Tibial artery (tissue), 4 donors: ENCODE data around the gene WDR91.

Experiments
- DNase-seq, 2 donors: peaks; one replicate each; pipeline ENCODE4 v3.0.0-alpha.2; 2019
- H3K27ac ChIP-seq, 2 donors: fragments of 200-600 bp; sonication (generic) in 1 of 2; 1 replicate in 1 of 2; 2 replicates in 1 of 2; pipeline ENCODE4 v1.5.1; 2018 to 2019; ENCODE audit warnings: mild to moderate bottlenecking in 1 of 2
- H3K27me3 ChIP-seq, 2 donors: fragments of 200-600 bp; sonication (generic) in 1 of 2; one replicate each; pipeline versions ENCODE4 v1.5.1 to v1.6.0; 2016 to 2019
- H3K36me3 ChIP-seq, 3 donors: fragments of 200-600 bp; sonication (generic) in 2 of 3; one replicate each; pipeline ENCODE4 v1.5.1; 2016 to 2019; ENCODE audit warnings: mild to moderate bottlenecking in 2 of 3
- H3K4me1 ChIP-seq, 4 donors: fragments of 200-600 bp; sonication (generic) in 2 of 4; 1 replicate in 3 of 4; 2 replicates in 1 of 4; pipeline ENCODE4 v1.5.1; 2016 to 2019
- H3K4me3 ChIP-seq, 2 donors: fragments of 200-600 bp; sonication (generic) in 1 of 2; 1 replicate in 1 of 2; 2 replicates in 1 of 2; pipeline ENCODE4 v1.5.1; 2018 to 2019; ENCODE audit warnings: mild to moderate bottlenecking in 2 of 2
- H3K9me3 ChIP-seq, 3 donors: fragments of 200-600 bp; sonication (generic) in 1 of 3; one replicate each; pipeline ENCODE4 v1.5.1; 2016 to 2019
- CTCF ChIP-seq, 2 experiments: fragments of 200-600 bp in 1 of 2; fragments of 450-650 bp in 1 of 2; IDR thresholded peaks; one replicate each; pipeline ENCODE4 v1.5.1; 2017 to 2019; ENCODE audit warnings: antibody characterized with exemption in 2 of 2, mild to moderate bottlenecking in 1 of 2, moderate library complexity in 1 of 2
- intact Hi-C: fragments of 100-400 bp; cut with DNase I; formaldehyde crosslinking; loops from one replicate; pipeline ENCODE4 v1.15.0; 2023; ENCODE audit warnings: low total_unique reads

WDR91 gene

GRCh38 chr7:135156290-135156689, 55.0 kb downstream of the WDR91 start:
- no peak for DNase-seq
- TF ChIP-seq CTCF (IDR thresholded peaks at IDR 0.05), result no peak
- intact Hi-C loops, result no loop called here
- Histone ChIP-seq H3K4me3 (no peak overlapping the region), H3K4me1 (peaks cover 0 to 37% (median 17%) of the 10 kb centered on the region in 4 donors), H3K27ac (no peak overlapping the region), H3K36me3 (peaks cover 0 to 21% (median 0%) of the 10 kb centered on the region in 3 donors), H3K27me3 (no peaks in the 10 kb centered on the region), H3K9me3 (peaks cover 0 to 14% (median 7%) of the 10 kb centered on the region in 3 donors)

- peaks cover 0 to 21% (median 0%) of the 10 kb centered on the region in 3 donors for H3K36me3 ChIP-seq
- no peak overlapping the region for H3K27ac ChIP-seq
- H3K9me3 ChIP-seq, result peaks cover 0 to 14% (median 7%) of the 10 kb centered on the region in 3 donors
- intact Hi-C loops, result no loop called here
- H3K27me3 ChIP-seq, result no peaks in the 10 kb centered on the region
- peaks cover 0 to 39% (median 7%) of the 10 kb centered on the region in 4 donors for H3K4me1 ChIP-seq
- no peak for DNase-seq
- TF ChIP-seq CTCF (IDR thresholded peaks at IDR 0.05), result no peak
- no peak overlapping the region for H3K4me3 ChIP-seq
Measured at GRCh38 chr7:135154734-135155133, 56.6 kb downstream of the WDR91 start.

GRCh38 chr7:135152442-135152841, 58.9 kb downstream of the WDR91 start:
- H3K4me1 ChIP-seq, result peaks cover 0 to 31% (median 6%) of the 10 kb centered on the region in 4 donors
- H3K36me3 ChIP-seq, result peaks cover 0 to 15% (median 0%) of the 10 kb centered on the region in 3 donors
- H3K27me3 ChIP-seq, result no peaks in the 10 kb centered on the region
- no peak for TF ChIP-seq CTCF (IDR thresholded peaks at IDR 0.05)
- H3K27ac ChIP-seq, result no peak overlapping the region
- intact Hi-C loops, result no loop called here
- H3K9me3 ChIP-seq, result peaks cover 0 to 14% (median 7%) of the 10 kb centered on the region in 3 donors
- H3K4me3 ChIP-seq, result no peak overlapping the region
- DNase-seq, result no peak

GRCh38 chr7:135151533-135151932, 59.8 kb downstream of the WDR91 start:
- no peaks in the 10 kb centered on the region for H3K27me3 ChIP-seq
- no peak for DNase-seq
- H3K4me3 ChIP-seq, result no peak overlapping the region
- intact Hi-C loops, result no loop called here
- H3K27ac ChIP-seq, result no peak overlapping the region
- peaks cover 0 to 9% (median 7%) of the 10 kb centered on the region in 3 donors for H3K9me3 ChIP-seq
- TF ChIP-seq CTCF (IDR thresholded peaks at IDR 0.05), result no peak
- H3K36me3 ChIP-seq, result peaks cover 0 to 11% (median 0%) of the 10 kb centered on the region in 3 donors
- H3K4me1 ChIP-seq, result peaks cover 0 to 38% (median 10%) of the 10 kb centered on the region in 4 donors

- TF ChIP-seq CTCF (IDR thresholded peaks at IDR 0.05), result no peak
- peaks cover 0 to 11% (median 0%) of the 10 kb centered on the region in 3 donors for H3K36me3 ChIP-seq
- DNase-seq, result no peak
- H3K4me1 ChIP-seq, result peaks cover 0 to 42% (median 12%) of the 10 kb centered on the region in 4 donors
- no peak overlapping the region for H3K4me3 ChIP-seq
- intact Hi-C loops, result no loop called here
- H3K27me3 ChIP-seq, result no peaks in the 10 kb centered on the region
- peaks cover 0 to 7% (median 6%) of the 10 kb centered on the region in 3 donors for H3K9me3 ChIP-seq
- peak overlapping the region; percentile 91 to 93 for H3K27ac ChIP-seq
Measured at GRCh38 chr7:135151132-135151531, 60.2 kb downstream of the WDR91 start.
